GM06990 (cell line): ENCODE data around the gene HBA1.

ENCODE experiments used
- DNase-seq: peaks from one replicate; pipeline ENCODE4 v3.0.0-alpha.2; 2011; ENCODE audit not compliant: insufficient read length; ENCODE audit errors: extremely low read depth
- H3K27me3 ChIP-seq: replicated peaks from 2 replicates; pipeline ENCODE4 v1.6.0; 2011; ENCODE audit warnings: low read length; ENCODE audit not compliant: control insufficient read depth, insufficient read depth
- H3K36me3 ChIP-seq: 2 replicates; pipeline ENCODE4 v1.5.1; 2011; ENCODE audit warnings: low read length; ENCODE audit not compliant: control insufficient read depth, insufficient read depth
- H3K4me3 ChIP-seq: replicated peaks from 2 replicates; pipeline ENCODE4 v1.5.1; 2011; ENCODE audit warnings: low read depth, mild to moderate bottlenecking, control low read depth, low read length
- CTCF ChIP-seq: IDR thresholded peaks from 2 replicates; pipeline ENCODE4 v1.5.1; 2011; ENCODE audit warnings: low read length, control low read depth, mild to moderate bottlenecking, inconsistent platforms; ENCODE audit not compliant: insufficient read depth, poor library complexity, severe bottlenecking

HBA1 gene

DNA sequence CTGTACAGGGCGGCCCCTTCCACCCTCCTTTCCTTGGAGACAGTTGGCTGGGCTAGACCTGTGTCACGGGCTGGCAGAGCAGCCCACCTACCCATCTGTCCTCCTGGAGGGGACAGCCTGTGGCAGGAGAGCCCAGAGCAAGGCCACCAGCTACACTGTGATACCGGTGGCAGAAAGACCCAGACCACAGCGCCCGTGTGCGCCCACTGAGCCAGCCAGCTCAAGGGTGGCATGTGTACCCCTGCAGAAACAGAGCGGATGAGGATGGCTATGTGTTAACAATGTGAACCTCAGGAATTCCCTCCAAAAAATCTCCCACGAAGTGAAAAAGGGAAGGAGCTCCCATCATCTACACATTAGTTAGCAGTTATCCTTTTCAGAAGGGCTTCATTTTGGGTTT lies 10.8 kb downstream of the HBA1 start:
- Histone ChIP-seq H3K36me3 (peaks cover 31% of the 10 kb centered on the region), H3K4me3 (no peak overlapping the region), H3K27me3 (no peaks in the 10 kb centered on the region)
- DNase-seq, result no peak
- TF ChIP-seq CTCF, result no peak

DNA sequence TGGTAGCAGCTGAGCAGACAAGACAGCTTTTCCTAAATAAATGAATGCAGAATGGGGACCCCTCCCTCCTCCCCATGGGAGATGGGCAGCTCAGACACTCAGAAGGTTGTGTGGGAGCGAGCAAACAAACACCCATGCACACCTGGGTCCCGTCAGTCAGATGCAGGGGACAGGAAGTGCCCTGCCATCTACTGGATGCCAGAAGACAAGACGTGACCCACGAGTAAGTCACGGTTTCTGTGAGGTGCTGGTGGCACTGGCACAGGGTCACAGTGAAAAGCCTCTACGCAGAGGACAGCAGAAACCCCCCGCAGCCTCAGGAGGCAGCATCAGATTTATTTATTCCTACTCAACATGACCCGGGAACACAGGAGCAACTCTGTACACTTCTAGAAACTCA lies 12.2 kb downstream of the HBA1 start:
- no peak for DNase-seq
- Histone ChIP-seq H3K27me3 (no peaks in the 10 kb centered on the region), H3K36me3 (peaks cover 33% of the 10 kb centered on the region), H3K4me3 (no peak overlapping the region)
- peak; percentile 26 for TF ChIP-seq CTCF

- no peak for TF ChIP-seq CTCF
- no peaks in the 10 kb centered on the region for H3K27me3 ChIP-seq
- no peak for DNase-seq
- H3K4me3 ChIP-seq, result no peak overlapping the region
- peaks cover 36% of the 10 kb centered on the region for H3K36me3 ChIP-seq
Observed at GRCh38 chr16:189604-190186, 13.2 kb downstream of the HBA1 start.

- TF ChIP-seq CTCF, result no peak
- peaks cover 42% of the 10 kb centered on the region for H3K36me3 ChIP-seq
- H3K27me3 ChIP-seq, result no peaks in the 10 kb centered on the region
- no peak for DNase-seq
- H3K4me3 ChIP-seq, result no peak overlapping the region
Observed at GRCh38 chr16:191831-192230, 15.4 kb downstream of the HBA1 start.

GRCh38 chr16:192686-193085 lies 16.2 kb downstream of the HBA1 start:
- Histone ChIP-seq H3K36me3 (peaks cover 39% of the 10 kb centered on the region), H3K27me3 (no peaks in the 10 kb centered on the region), H3K4me3 (no peak overlapping the region)
- no peak for TF ChIP-seq CTCF
- no peak for DNase-seq

- no peak for DNase-seq
- Histone ChIP-seq H3K27me3 (no peaks in the 10 kb centered on the region), H3K4me3 (no peak overlapping the region), H3K36me3 (peaks cover 39% of the 10 kb centered on the region)
- no peak for TF ChIP-seq CTCF
Observed at GRCh38 chr16:193441-193840, 17.0 kb downstream of the HBA1 start.
